A172 (cell line): ENCODE measurements around the gene TBC1D16. TPM values are rescaled to one million over a fixed set of nuclear protein-coding genes. Genes with fewer than 3 reads are reported as not detected.
"Not testable (repeated sequence)": the region's sequence is repeated elsewhere in the genome, so short reads cannot be mapped to it uniquely, and the experiment has no call there.

Source experiments
- DNase-seq: peaks from one replicate; pipeline ENCODE4 v3.0.0-alpha.2; 2015; ENCODE audit warnings: low spot score
- total RNA-seq: library from RNA; depleted of rRNA; stranded (reverse); fragments of >200 nt; shearing (Covaris generic); gene quantifications from 2 replicates; pipeline ENCODE4 v1.2.3, GENCODE V29; 2014

The TBC1D16 gene
- total RNA-seq, 1 experiment from 2014 or later = 31.7 TPM

GRCh38 chr17:80003969-80004368 lies 31.7 kb downstream of the TBC1D16 start:
- no peak for DNase-seq

DNA sequence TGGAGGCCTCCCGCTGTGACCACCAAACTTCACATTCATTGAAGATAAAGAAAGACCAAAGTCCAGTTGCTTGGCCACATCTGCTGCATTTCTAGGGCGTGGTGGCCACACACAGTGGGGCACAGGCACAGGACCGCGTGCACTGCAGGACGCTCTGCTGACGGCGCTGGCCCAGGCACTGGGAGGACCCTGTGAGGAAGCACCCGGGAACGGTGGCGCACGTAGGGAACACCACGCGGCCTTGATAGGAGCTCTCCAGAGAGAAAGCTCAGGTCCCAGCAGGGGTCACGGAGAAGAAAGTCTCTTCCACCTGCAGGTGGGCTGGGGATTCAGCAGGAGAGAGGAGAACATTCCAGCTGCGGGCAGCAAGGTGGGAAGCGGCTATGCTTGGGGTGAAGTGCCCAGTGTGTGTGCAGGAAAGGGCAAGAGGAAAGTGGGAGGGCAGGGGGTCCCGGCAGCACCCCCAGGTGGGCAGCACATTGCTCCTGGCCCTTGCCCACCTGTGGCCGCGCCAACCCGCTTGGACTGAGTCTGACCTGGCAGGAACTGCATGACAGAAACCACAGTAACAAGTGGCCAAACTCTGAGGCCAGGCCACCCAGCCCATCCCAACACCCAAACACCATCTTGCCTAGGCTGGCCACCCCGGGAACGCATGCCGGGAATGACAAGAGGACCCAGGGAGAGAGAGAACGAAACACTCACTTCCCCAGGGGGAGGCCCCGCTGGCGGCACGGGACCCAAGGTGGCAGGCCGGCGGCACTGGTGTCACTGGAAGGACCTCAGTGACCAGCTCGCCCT lies 32.8 kb downstream of the TBC1D16 start:
- DNase-seq = no peak

DNA sequence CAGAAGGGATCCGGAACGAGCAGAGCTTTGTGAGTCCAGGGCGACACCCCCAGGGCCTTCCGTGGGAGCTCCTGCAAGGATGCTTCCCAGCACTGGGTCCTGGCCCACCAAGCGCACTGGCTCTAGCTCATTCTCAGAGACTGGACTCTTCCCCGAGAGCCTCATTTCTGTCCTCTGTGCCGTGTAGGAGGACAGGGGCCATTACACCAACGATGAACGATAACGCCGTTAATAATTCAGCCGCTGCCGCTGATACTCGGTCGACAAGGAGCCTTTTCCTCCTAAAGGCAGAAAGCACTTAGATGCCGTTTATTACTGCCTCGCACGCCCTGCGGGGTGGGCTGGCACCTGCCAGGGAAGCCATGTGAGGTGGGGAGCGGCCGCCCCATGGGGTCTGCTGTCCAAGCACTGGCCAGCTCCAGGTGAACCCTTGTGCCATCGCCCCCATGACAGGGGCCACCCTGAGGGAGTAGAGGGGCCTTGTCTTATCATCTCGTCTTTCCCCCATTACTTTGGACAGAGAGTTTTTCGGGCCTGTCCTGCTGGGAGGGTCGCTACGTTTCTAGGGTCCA lies 33.5 kb downstream of the TBC1D16 start:
- no peak for DNase-seq

DNA sequence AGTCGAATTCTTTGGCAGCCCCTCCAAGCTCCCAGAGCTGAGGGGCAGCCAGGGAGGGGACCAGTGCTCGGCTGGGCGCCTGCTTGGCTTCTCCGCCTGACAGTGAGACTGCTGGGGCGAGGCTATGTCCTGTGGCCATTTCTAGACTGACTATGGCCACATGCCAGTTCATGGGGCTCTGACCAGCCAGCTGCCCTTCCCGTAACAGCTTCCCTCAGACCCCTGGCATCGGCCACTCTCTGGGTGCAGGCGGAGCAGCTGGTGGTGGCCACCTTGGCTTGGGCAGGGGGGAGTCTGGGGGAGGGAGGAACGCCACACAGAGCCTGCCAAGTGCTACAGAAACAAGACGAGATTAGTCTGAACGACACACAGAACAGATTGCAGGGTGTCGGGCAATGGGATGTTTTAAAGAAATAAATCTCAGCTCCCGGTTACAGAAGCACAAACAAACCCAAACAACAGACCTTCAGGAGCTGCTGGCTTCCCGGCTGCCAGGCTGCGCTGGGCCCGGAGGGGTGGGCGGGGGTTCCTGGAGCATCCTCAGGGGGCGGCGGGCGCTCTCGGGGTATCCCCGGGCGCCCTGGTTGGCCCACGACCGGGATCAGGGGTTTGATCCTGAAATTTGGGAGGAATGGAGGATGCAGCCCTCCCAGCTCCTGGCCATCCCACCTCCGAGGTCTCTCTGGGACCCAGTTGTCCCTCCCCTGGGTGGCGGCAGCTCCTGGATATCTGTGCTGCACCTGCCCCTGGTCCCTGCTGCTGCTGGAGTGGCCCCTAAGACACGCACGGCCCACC lies 34.5 kb downstream of the TBC1D16 start:
- DNase-seq = no peak

DNA sequence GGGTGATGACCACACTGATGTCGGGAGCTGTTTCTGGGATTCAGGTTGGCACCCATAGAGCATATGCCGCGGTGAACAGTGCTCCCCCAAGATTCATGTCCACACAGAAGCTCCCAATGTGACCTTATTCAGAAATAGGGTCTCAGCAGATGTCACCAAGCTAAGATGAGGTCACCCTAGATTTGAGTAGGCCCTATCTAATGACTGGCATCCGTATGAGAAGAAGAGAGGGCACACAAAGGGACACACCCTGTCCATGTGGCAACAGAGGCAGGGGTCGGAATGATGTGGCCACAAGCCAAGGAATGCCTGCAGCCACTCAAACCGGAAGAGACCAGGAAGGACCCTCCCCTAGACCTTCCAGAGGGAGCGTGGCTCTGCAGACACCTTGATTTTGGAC lies 35.5 kb downstream of the TBC1D16 start:
- DNase-seq = no peak

DNA sequence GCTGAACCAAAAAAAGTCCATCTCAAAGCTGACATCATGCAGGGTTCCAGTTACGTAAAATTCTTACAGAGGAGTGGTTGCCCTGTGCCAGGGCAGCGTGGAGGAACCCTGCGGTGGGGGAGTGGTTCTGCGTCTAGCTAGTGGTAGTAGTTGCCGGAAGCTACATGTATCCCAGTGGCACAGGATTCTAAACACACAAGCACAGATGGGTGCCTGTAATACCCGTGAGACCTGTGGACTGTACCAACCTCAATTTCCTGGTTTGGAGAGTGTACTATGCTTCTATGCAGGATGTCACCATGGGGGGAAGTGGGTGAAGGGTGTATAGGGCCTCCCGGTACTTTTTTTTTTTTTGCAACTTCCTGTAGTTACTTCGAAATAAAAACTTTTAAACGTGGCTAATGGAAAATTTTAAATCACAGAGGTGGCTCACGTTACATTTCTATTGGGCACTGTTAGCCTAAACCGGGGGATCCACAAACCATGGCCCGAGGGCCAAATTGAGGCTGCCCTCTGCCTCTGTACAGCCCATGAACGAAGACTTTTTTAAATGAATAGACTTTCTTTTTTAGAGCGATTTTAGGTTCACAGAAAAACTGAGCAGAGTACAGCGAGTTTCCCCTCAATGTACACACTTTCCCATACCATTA lies 38.5 kb downstream of the TBC1D16 start:
- no peak for DNase-seq

GRCh38 chr17:79996291-79996690 lies 39.4 kb downstream of the TBC1D16 start:
- no peak for DNase-seq

GRCh38 chr17:79995696-79996095 lies 40.0 kb downstream of the TBC1D16 start:
- DNase-seq = no peak

DNA sequence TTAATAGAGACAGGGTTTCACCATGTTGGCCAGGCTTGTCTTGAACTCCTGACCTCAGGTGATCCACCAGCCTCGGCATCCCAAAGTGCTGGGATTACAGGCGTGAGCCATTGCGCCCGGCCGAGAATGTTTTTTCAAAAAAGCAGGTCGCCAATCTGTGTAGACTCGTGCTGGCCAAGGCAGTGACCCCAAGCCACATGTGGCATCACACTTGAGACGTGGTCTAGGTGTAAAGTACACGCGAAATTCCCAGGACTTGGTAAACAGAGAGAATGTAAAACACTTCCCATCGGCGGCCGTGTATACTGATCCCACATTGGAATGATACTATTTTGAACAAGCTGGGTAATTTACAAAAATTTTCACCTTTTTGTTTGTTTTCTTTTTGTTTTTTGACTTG lies 41.1 kb downstream of the TBC1D16 start:
- DNase-seq = no peak

DNA sequence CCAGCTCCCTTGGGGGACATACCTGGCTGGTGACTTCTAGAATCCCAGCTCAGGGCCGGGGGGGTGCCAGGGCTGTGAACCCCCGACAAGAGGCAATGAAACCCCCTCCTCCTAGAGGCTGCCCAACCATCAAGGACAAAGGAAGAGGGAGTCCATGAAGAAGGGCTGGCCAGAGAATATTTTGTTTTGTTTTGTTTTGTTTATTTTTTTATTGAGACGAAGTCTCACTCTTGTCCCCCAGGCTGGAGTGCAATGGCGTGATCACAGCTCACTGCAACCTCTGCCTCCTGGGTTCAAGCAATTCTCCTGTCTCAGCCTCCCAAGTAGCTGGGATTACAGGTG lies 41.5 kb downstream of the TBC1D16 start:
- DNase-seq = not testable (repeated sequence)

GRCh38 chr17:79993390-79994227 lies 42.1 kb downstream of the TBC1D16 start:
- DNase-seq = peak; percentile 75

DNA sequence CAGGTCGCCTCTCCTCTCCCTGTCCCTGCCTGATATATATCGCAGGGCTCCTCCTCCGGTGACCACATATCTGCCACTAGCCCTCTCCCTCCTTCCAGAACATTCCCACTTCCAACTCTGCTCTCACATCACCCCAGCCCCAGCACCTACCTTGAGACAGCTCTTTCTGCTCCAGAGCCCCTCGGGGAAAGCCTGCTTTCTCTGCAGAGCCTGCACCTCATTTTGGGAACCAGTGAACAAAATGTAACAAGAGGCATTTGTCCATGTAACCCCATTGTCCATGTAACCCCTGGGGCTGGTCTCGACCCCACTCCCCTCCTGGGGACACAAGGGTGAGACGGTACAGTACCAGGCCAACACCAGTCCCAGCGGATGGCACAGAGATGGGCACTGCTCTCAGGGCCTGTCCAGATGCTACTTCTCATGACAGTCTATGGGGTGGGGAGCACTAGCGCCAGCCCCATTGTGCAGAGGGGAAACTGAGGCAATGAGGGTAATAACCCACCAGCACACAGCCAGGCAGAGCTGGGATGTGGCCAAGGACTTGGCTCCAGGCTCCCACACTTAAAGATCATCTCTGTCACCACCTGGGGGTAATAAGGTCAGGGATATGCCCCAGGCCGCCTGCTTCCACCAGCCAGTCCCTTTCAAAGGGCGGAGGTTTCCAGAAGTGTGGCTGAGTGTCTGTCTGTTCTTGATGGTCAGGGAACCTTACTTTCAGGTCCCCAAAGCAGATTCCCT lies 42.9 kb downstream of the TBC1D16 start:
- no peak for DNase-seq

GRCh38 chr17:79991924-79992648 lies 43.6 kb downstream of the TBC1D16 start:
- DNase-seq = no peak

- peak; percentile 75 for DNase-seq
These were observed 44.3 kb downstream of the TBC1D16 start for GRCh38 chr17:79991140-79991923.

DNA sequence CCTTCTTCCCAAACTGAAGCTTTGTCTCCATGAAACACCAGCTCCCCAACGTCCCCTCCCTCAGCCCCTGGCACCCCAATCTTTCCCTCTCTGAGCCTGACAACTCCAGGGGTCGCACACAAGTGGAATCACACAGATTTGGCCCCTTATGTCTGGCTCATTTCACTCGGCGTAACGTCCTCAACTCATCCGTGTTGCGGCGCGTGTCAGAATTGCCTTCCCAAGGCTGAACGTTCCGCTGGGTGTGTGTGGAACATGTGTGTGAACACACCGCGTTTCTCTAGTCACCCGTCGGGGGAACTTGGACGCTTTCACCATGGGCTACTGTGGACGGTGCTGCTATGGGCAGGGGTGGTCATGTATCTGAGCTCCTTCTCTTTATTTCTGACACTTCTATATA lies 45.0 kb downstream of the TBC1D16 start:
- no peak for DNase-seq

DNA sequence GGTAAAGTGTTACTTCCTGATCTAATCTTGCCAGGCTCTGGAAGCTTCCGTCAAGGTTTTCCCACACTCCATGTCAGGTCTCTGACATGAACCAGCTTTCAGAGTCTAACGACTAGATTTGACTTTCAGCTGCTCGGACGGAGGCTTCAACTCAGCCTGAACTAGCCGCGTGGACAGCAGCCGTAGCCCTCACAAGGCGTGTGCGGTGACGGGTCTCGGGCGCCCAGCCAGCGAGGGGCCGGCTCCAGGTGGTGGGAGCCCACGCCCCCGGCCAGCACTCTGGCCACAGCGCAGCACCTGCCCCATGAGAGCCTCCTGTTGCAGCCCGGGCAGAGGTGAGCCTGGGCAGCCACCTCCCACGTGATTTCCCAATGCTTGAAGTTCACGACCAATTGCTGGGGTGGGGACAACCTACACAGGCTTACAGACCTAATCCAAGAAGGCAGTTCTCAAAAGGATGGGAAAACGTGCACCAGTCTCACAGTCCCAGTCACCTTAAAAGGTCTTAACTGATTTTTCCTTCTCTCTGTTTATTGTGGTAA lies 45.5 kb downstream of the TBC1D16 start:
- DNase-seq = no peak

GRCh38 chr17:79989106-79989835 lies 46.4 kb downstream of the TBC1D16 start:
- DNase-seq = no peak
